WTC11 (cell line): Measurements from ENCODE around the gene ZNF341. TPM values are rescaled to one million over a fixed set of nuclear protein-coding genes. Genes with fewer than 3 reads are reported as not detected.

Source experiments
- ATAC-seq: fragments of 200-7000 bp; cut with Tn5 transposase; 2 replicates; pipeline ENCODE4 v1.10.0; 2021; ENCODE audit warnings: mild to moderate bottlenecking, moderate library complexity
- CTCF ChIA-PET: fragments of 300-600 bp; sonication (Branson Sonifier 250); formaldehyde crosslinking; loops from one replicate; lab custom pipeline; 2021; ENCODE audit warnings: antibody characterized with exemption; lab: Charles Lee
- POLR2A ChIA-PET: fragments of 350-600 bp; sonication (Branson Sonifier 250); formaldehyde crosslinking; loops from one replicate; lab custom pipeline; 2021; ENCODE audit warnings: antibody characterized with exemption; lab: Charles Lee
- DNase-seq: peaks from one replicate; pipeline ENCODE4 v3.0.0; 2021; ENCODE audit warnings: low spot score
- H3K27ac Mint-ChIP-seq: 2 replicates; pipeline ENCODE4 v1.8.0; 2021; ENCODE audit warnings: mixed read lengths
- H3K27me3 Mint-ChIP-seq: 2 replicates; pipeline ENCODE4 v1.8.0; 2021; ENCODE audit warnings: low read depth, mild to moderate bottlenecking, moderate library complexity, mixed read lengths
- H3K36me3 Mint-ChIP-seq: 2 replicates; pipeline ENCODE4 v1.8.0; 2021; ENCODE audit warnings: mixed read lengths
- H3K4me1 Mint-ChIP-seq: 2 replicates; pipeline ENCODE4 v1.8.0; 2022; ENCODE audit warnings: mixed read lengths
- H3K4me3 Mint-ChIP-seq: 2 replicates; pipeline ENCODE4 v1.8.0; 2021; ENCODE audit warnings: mild to moderate bottlenecking, moderate library complexity, mixed read lengths
- H3K9me3 Mint-ChIP-seq: 2 replicates; pipeline ENCODE4 v1.8.0; 2021; ENCODE audit warnings: mixed read lengths
- ATF1 ChIP-seq: sonication (generic); formaldehyde crosslinking; IDR thresholded peaks from 2 replicates; pipeline ENCODE4 v1.8.1; 2023; ENCODE audit warnings: mild to moderate bottlenecking, moderate library complexity, missing genetic modification reagents
- ETV6 ChIP-seq: sonication (generic); formaldehyde crosslinking; IDR thresholded peaks from 2 replicates; pipeline ENCODE4 v1.8.1; 2022; ENCODE audit warnings: mild to moderate bottlenecking, missing genetic modification reagents
- FOXP1 ChIP-seq: sonication (generic); formaldehyde crosslinking; IDR thresholded peaks from 2 replicates; pipeline ENCODE4 v1.8.0; 2022; ENCODE audit warnings: missing genetic modification reagents, mild to moderate bottlenecking, moderate library complexity, borderline replicate concordance
- GABPB1 ChIP-seq: sonication (generic); formaldehyde crosslinking; IDR thresholded peaks from 2 replicates; pipeline ENCODE4 v1.8.1; 2023; ENCODE audit warnings: mild to moderate bottlenecking, missing genetic modification reagents
- GTF2I ChIP-seq: fragments of 250-450 bp; sonication (Bioruptor Pico); conservative IDR thresholded peaks from 2 replicates; pipeline ENCODE4 v1.4.0; 2021; ENCODE audit warnings: mild to moderate bottlenecking
- NR1H2 ChIP-seq: sonication (generic); formaldehyde crosslinking; IDR thresholded peaks from 2 replicates; pipeline ENCODE4 v1.9.0; 2021; ENCODE audit warnings: mild to moderate bottlenecking, moderate library complexity, missing genetic modification reagents
- SMAD3 ChIP-seq: sonication (generic); formaldehyde crosslinking; IDR thresholded peaks from 2 replicates; pipeline ENCODE4 v1.8.0; 2022; ENCODE audit warnings: missing genetic modification reagents, mild to moderate bottlenecking, borderline replicate concordance
- SMAD4 ChIP-seq: sonication (generic); formaldehyde crosslinking; IDR thresholded peaks from 2 replicates; pipeline ENCODE4 v1.8.0; 2022; ENCODE audit warnings: mild to moderate bottlenecking, missing genetic modification reagents
- TEAD1 ChIP-seq: sonication (generic); formaldehyde crosslinking; IDR thresholded peaks from 2 replicates; pipeline ENCODE4 v1.8.0; 2022; ENCODE audit warnings: mild to moderate bottlenecking, missing genetic modification reagents
- TEAD4 ChIP-seq: sonication (generic); formaldehyde crosslinking; IDR thresholded peaks from 2 replicates; pipeline ENCODE4 v1.8.0; 2022; ENCODE audit warnings: mild to moderate bottlenecking, missing genetic modification reagents
- TP53 ChIP-seq: sonication (generic); formaldehyde crosslinking; IDR thresholded peaks from 2 replicates; pipeline ENCODE4 v1.8.1; 2023; ENCODE audit warnings: mild to moderate bottlenecking, missing genetic modification reagents
- ZNF138 ChIP-seq: sonication (generic); formaldehyde crosslinking; conservative IDR thresholded peaks from 2 replicates; pipeline ENCODE4 v1.8.1; 2022; ENCODE audit warnings: mild to moderate bottlenecking, moderate library complexity, missing genetic modification reagents
- ZNF219 ChIP-seq: sonication (generic); formaldehyde crosslinking; IDR thresholded peaks from 2 replicates; pipeline ENCODE4 v1.8.0; 2023; ENCODE audit warnings: missing genetic modification reagents, mild to moderate bottlenecking, borderline replicate concordance
- ZNF263 ChIP-seq: sonication (generic); formaldehyde crosslinking; IDR thresholded peaks from 2 replicates; pipeline ENCODE4 v1.8.1; 2022; ENCODE audit warnings: low read depth, mild to moderate bottlenecking, moderate library complexity, missing genetic modification reagents
- total RNA-seq: library from RNA; stranded (reverse); gene quantifications from 3 replicates; pipeline ENCODE4 v1.2.3, GENCODE V29; 2021
- TF ChIP-seq, protein P1 (sequence below): sonication (generic); formaldehyde crosslinking; IDR thresholded peaks from 2 replicates; pipeline ENCODE4 v1.8.0; 2022; ENCODE audit warnings: mild to moderate bottlenecking, missing genetic modification reagents
- TF ChIP-seq, protein P2 (sequence below): sonication (generic); formaldehyde crosslinking; IDR thresholded peaks from 2 replicates; pipeline ENCODE4 v1.8.1; 2023; ENCODE audit warnings: mild to moderate bottlenecking, missing genetic modification reagents, moderate library complexity
- TF ChIP-seq, protein P3 (sequence below): sonication (generic); formaldehyde crosslinking; IDR thresholded peaks from 2 replicates; pipeline ENCODE4 v1.8.1; 2023; ENCODE audit warnings: mild to moderate bottlenecking, missing genetic modification reagents, moderate library complexity
- TF ChIP-seq, protein P4 (sequence below): fragments of 250-450 bp; sonication (Bioruptor Pico); IDR thresholded peaks from 2 replicates; pipeline ENCODE4 v1.9.0; 2021; ENCODE audit warnings: mild to moderate bottlenecking, borderline replicate concordance
- TF ChIP-seq, protein P5 (sequence below): sonication (generic); formaldehyde crosslinking; IDR thresholded peaks from 2 replicates; pipeline ENCODE4 v1.8.0; 2023; ENCODE audit warnings: missing genetic modification reagents
- TF ChIP-seq, protein P6 (sequence below): sonication (generic); formaldehyde crosslinking; IDR thresholded peaks from 2 replicates; pipeline ENCODE4 v1.8.1; 2023; ENCODE audit warnings: mild to moderate bottlenecking, missing genetic modification reagents
- TF ChIP-seq, protein P7 (sequence below): sonication (generic); formaldehyde crosslinking; IDR thresholded peaks from 2 replicates; pipeline ENCODE4 v1.8.0; 2022; ENCODE audit warnings: mild to moderate bottlenecking, missing genetic modification reagents

The ZNF341 gene
- total RNA-seq, 1 experiment from 2014 or later = 9.6 TPM

DNA sequence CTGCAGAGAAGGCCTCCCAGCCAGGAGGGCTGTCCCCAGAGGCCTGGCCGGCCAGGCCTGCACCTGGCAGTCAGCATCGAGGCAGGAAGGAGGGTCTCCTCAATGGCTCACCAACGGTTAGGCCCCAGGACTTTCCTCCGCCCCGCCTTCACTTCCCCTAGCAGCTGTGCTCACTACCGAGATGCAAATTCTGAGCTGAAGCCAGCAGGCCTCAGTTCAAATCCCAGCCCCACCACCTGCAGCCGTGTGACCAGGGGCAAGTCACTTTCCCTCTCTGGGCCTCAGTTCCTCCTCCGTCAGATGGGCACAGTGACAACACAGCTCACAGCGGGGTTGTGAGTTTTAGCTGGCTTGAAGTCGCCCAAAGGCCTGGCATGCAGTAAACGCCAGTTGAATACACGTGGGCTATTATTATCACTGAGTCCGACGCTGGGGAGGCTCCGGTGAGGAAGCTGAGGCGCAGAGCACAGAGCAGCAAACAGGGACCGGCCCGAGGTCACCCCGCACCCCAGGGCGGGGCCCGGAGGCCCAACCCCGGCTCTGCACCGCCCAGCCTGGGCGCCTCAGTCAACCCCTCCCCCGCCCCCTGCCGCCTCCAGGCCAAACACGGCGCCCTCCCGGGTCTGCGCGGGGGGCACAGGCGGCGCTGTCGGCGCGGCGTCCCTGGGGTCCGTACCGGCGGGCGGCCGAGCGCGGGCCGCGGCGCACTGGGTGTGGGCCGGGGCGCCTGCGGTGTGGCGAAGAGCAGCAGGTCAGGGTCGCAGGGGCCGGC is 46.3 kb upstream of the ZNF341 start:
- TF ChIP-seq GABPB1 (no peak), TEAD1 (CRISPR knock-in tag) (0 out of 2 replicates have a peak, but pooled peaks have one; percentile 14), ZNF263 (CRISPR knock-in tag) (no peak), SMAD3 (no peak), ZNF138 (CRISPR knock-in tag) (0 out of 2 replicates have a peak, but pooled peaks have one; percentile 4), SMAD4 (CRISPR knock-in tag) (no peak), TP53 (0 out of 2 replicates have a peak, but pooled peaks have one; percentile 32), TEAD4 (CRISPR knock-in tag) (peak; percentile 39; the same call in 1 of the 2 replicates), GTF2I (CRISPR knock-in tag) (0 out of 2 replicates have a peak, but pooled peaks have one; percentile 11)
- TF ChIP-seq, protein P1, sequence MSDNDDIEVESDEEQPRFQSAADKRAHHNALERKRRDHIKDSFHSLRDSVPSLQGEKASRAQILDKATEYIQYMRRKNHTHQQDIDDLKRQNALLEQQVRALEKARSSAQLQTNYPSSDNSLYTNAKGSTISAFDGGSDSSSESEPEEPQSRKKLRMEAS = peak; percentile 67
- Mint-ChIP-seq H3K36me3 (no peaks in the 10 kb centered on the region), H3K4me1 (peaks cover 25% of the 10 kb centered on the region), H3K27me3 (peaks cover 26% of the 10 kb centered on the region), H3K4me3 (peak overlapping the region; percentile 81), H3K9me3 (no peaks in the 10 kb centered on the region), H3K27ac (peak overlapping the region; percentile 72)
- ATAC-seq (peak; percentile 8), DNase-seq (peak; percentile 56)
- ChIA-PET POLR2A (interaction anchor here (0.6 to 1.7 kb wide), 4 partner anchors 9 to 308 kb away, joined by 3 to 12 read pairs (median 4); partner anchors contain the start of genes ACTL10 and RALY), CTCF (interaction anchor here (1.1 to 2.2 kb wide), 4 partner anchors 10 to 177 kb away, joined by 3 to 32 read pairs (median 4); partner anchors contain the start of genes ACTL10 and PXMP4)

DNA sequence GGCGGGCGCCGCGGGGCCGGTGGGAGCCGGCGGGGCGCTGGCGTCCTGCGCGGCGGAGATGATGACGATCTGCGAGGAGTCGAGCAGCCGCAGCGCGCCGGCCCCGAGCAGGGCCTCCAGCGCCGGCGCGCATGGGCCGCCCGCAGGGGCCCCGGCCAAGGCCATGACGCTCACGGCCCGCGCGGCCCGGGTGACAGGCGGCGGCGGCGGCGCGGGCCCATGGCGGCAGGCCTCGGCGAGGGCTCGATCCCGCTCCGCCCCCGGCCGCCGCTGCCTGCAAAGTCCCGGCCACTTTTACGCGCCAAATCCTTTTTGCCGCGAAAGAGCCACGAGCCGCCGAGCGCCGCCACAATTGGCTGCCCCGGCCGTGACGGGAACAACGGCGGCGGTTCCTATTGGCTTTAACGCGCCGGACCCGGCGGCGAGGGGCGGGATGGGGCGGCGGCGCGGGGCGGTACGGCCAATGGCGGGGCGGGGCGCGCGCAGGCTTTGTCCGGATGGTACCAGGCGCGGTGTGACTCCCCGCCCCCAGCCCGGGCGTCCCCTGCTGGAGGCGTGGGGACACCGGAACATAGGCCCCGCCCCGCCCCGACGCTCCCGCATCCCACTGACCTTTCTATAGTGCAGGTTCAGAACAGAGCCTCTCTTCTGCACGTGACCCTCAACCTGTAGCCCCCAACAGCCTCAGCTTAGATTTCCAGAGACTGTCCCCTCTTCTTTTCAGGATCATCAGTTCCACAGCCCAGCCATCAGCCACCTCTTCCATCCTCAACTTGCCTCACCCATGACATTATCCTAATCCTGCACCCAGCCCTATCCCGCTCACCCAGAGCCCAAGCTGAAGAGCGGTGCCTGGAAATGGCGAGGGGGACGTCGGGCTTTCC is 45.5 kb upstream of the ZNF341 start, which contains the start of gene E2F1:
TSS of gene E2F1 (minus strand) at position 286 of the 884 bp plus-strand sequence. CDS start at position 165, 121 bp downstream.
- DNase-seq (peak; percentile 98), ATAC-seq (peak; percentile 91)
- H3K9me3 Mint-ChIP-seq = no peaks in the 10 kb centered on the region
- H3K4me1 Mint-ChIP-seq = peaks cover 25% of the 10 kb centered on the region
- peak within 1 kb of the TSS; percentile 81 for H3K4me3 Mint-ChIP-seq
- peak within 1 kb of the TSS; percentile 85 for H3K27ac Mint-ChIP-seq
- peaks cover 30% of the 10 kb centered on the region for H3K27me3 Mint-ChIP-seq
- no peaks in the 10 kb centered on the region for H3K36me3 Mint-ChIP-seq
- CTCF ChIA-PET = interaction anchor here (0.7 to 2.2 kb wide), 9 partner anchors 9 to 177 kb away, joined by 3 to 32 read pairs (median 4); partner anchors contain the start of genes ACTL10, PXMP4 and ZNF341
- POLR2A ChIA-PET = no interaction called here
- peak; percentile 73 for TF ChIP-seq ETV6 (CRISPR knock-in tag)
- TF ChIP-seq, protein P2, sequence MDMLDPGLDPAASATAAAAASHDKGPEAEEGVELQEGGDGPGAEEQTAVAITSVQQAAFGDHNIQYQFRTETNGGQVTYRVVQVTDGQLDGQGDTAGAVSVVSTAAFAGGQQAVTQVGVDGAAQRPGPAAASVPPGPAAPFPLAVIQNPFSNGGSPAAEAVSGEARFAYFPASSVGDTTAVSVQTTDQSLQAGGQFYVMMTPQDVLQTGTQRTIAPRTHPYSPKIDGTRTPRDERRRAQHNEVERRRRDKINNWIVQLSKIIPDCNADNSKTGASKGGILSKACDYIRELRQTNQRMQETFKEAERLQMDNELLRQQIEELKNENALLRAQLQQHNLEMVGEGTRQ (CRISPR knock-in tag) = peak; percentile 81
- no peak for TF ChIP-seq TP53
- TF ChIP-seq, protein P3, sequence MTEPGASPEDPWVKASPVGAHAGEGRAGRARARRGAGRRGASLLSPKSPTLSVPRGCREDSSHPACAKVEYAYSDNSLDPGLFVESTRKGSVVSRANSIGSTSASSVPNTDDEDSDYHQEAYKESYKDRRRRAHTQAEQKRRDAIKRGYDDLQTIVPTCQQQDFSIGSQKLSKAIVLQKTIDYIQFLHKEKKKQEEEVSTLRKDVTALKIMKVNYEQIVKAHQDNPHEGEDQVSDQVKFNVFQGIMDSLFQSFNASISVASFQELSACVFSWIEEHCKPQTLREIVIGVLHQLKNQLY (CRISPR knock-in tag) = no peak
- TF ChIP-seq ATF1 (CRISPR knock-in tag) = no peak
- TF ChIP-seq TEAD4 (CRISPR knock-in tag) = no peak
- TF ChIP-seq, protein P4, sequence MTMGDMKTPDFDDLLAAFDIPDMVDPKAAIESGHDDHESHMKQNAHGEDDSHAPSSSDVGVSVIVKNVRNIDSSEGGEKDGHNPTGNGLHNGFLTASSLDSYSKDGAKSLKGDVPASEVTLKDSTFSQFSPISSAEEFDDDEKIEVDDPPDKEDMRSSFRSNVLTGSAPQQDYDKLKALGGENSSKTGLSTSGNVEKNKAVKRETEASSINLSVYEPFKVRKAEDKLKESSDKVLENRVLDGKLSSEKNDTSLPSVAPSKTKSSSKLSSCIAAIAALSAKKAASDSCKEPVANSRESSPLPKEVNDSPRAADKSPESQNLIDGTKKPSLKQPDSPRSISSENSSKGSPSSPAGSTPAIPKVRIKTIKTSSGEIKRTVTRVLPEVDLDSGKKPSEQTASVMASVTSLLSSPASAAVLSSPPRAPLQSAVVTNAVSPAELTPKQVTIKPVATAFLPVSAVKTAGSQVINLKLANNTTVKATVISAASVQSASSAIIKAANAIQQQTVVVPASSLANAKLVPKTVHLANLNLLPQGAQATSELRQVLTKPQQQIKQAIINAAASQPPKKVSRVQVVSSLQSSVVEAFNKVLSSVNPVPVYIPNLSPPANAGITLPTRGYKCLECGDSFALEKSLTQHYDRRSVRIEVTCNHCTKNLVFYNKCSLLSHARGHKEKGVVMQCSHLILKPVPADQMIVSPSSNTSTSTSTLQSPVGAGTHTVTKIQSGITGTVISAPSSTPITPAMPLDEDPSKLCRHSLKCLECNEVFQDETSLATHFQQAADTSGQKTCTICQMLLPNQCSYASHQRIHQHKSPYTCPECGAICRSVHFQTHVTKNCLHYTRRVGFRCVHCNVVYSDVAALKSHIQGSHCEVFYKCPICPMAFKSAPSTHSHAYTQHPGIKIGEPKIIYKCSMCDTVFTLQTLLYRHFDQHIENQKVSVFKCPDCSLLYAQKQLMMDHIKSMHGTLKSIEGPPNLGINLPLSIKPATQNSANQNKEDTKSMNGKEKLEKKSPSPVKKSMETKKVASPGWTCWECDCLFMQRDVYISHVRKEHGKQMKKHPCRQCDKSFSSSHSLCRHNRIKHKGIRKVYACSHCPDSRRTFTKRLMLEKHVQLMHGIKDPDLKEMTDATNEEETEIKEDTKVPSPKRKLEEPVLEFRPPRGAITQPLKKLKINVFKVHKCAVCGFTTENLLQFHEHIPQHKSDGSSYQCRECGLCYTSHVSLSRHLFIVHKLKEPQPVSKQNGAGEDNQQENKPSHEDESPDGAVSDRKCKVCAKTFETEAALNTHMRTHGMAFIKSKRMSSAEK (CRISPR knock-in tag) = no peak
- TF ChIP-seq, protein P5, sequence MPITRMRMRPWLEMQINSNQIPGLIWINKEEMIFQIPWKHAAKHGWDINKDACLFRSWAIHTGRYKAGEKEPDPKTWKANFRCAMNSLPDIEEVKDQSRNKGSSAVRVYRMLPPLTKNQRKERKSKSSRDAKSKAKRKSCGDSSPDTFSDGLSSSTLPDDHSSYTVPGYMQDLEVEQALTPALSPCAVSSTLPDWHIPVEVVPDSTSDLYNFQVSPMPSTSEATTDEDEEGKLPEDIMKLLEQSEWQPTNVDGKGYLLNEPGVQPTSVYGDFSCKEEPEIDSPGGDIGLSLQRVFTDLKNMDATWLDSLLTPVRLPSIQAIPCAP = no peak
- TF ChIP-seq, protein P6, sequence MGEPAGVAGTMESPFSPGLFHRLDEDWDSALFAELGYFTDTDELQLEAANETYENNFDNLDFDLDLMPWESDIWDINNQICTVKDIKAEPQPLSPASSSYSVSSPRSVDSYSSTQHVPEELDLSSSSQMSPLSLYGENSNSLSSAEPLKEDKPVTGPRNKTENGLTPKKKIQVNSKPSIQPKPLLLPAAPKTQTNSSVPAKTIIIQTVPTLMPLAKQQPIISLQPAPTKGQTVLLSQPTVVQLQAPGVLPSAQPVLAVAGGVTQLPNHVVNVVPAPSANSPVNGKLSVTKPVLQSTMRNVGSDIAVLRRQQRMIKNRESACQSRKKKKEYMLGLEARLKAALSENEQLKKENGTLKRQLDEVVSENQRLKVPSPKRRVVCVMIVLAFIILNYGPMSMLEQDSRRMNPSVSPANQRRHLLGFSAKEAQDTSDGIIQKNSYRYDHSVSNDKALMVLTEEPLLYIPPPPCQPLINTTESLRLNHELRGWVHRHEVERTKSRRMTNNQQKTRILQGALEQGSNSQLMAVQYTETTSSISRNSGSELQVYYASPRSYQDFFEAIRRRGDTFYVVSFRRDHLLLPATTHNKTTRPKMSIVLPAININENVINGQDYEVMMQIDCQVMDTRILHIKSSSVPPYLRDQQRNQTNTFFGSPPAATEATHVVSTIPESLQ = no peak
- peak; percentile 50; the same call in 1 of the 2 replicates for TF ChIP-seq SMAD3
- 0 out of 2 replicates have a peak, but pooled peaks have one; percentile 55 for TF ChIP-seq FOXP1 (CRISPR knock-in tag)
- TF ChIP-seq, protein P7, sequence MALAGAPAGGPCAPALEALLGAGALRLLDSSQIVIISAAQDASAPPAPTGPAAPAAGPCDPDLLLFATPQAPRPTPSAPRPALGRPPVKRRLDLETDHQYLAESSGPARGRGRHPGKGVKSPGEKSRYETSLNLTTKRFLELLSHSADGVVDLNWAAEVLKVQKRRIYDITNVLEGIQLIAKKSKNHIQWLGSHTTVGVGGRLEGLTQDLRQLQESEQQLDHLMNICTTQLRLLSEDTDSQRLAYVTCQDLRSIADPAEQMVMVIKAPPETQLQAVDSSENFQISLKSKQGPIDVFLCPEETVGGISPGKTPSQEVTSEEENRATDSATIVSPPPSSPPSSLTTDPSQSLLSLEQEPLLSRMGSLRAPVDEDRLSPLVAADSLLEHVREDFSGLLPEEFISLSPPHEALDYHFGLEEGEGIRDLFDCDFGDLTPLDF (CRISPR knock-in tag) = peak; percentile 52; the same call in 1 of the 2 replicates
- no peak for TF ChIP-seq NR1H2
- no peak for TF ChIP-seq ZNF219 (CRISPR knock-in tag)
